ENCODE results near the gene KLHL7.

DNA sequence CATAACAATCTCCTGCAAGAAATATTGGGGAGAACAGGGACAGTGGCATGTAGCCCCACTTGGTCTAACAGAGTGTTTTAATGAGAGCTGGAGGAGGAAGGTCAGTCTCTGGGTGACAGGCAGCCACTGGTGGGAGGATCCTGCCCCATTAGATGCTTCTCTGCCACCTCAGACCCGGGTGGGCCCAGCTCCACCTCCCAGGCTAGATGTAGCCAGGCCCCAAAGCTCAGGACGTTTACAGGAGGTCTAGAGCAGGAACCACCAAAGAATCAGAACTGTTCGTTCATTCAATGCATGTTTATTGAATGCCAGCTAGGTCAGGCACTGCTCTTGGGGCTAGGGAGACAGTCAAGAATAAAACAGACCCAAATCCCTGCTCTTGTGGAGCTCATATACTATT lies 112.6 kb downstream of the KLHL7 start:
- TF ChIP-seq RAD21 (conservative IDR thresholded peaks at IDR 0.05 in 1 of 2, IDR thresholded peaks at IDR 0.05 in 1 of 2) (no peak), RARB (CRISPR knock-in tag; IDR thresholded peaks at IDR 0.05) (no peak), POLR2A (IDR thresholded peaks at IDR 0.05; ENCODE audit: low read length) (no peak), HDAC2 (IDR thresholded peaks at IDR 0.05) (no peak)
- TF ChIP-seq, protein P1, sequence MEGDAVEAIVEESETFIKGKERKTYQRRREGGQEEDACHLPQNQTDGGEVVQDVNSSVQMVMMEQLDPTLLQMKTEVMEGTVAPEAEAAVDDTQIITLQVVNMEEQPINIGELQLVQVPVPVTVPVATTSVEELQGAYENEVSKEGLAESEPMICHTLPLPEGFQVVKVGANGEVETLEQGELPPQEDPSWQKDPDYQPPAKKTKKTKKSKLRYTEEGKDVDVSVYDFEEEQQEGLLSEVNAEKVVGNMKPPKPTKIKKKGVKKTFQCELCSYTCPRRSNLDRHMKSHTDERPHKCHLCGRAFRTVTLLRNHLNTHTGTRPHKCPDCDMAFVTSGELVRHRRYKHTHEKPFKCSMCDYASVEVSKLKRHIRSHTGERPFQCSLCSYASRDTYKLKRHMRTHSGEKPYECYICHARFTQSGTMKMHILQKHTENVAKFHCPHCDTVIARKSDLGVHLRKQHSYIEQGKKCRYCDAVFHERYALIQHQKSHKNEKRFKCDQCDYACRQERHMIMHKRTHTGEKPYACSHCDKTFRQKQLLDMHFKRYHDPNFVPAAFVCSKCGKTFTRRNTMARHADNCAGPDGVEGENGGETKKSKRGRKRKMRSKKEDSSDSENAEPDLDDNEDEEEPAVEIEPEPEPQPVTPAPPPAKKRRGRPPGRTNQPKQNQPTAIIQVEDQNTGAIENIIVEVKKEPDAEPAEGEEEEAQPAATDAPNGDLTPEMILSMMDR (IDR thresholded peaks at IDR 0.05) = no peak
- TF ChIP-seq, protein P2, sequence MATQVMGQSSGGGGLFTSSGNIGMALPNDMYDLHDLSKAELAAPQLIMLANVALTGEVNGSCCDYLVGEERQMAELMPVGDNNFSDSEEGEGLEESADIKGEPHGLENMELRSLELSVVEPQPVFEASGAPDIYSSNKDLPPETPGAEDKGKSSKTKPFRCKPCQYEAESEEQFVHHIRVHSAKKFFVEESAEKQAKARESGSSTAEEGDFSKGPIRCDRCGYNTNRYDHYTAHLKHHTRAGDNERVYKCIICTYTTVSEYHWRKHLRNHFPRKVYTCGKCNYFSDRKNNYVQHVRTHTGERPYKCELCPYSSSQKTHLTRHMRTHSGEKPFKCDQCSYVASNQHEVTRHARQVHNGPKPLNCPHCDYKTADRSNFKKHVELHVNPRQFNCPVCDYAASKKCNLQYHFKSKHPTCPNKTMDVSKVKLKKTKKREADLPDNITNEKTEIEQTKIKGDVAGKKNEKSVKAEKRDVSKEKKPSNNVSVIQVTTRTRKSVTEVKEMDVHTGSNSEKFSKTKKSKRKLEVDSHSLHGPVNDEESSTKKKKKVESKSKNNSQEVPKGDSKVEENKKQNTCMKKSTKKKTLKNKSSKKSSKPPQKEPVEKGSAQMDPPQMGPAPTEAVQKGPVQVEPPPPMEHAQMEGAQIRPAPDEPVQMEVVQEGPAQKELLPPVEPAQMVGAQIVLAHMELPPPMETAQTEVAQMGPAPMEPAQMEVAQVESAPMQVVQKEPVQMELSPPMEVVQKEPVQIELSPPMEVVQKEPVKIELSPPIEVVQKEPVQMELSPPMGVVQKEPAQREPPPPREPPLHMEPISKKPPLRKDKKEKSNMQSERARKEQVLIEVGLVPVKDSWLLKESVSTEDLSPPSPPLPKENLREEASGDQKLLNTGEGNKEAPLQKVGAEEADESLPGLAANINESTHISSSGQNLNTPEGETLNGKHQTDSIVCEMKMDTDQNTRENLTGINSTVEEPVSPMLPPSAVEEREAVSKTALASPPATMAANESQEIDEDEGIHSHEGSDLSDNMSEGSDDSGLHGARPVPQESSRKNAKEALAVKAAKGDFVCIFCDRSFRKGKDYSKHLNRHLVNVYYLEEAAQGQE (IDR thresholded peaks at IDR 0.05) = no peak
